ENCODE measurements around the gene MAP3K12. TPM values are rescaled to one million over a fixed set of nuclear protein-coding genes. Genes with fewer than 3 reads are reported as not detected.
A peak's percentile ranks its signal among the peaks of the same experiment; 100 is the strongest.

MAP3K12 gene
- total and polyA plus RNA-seq, 11 donors: 3.3 to 12.6 (median 4.4) TPM

- no peaks in the 10 kb centered on the region for H3K27me3 ChIP-seq
- ATAC-seq (peak in 2 of 4 donors; percentile 36 to 39), DNase-seq (no peak)
- peak overlapping the region in 3 of 12 donors; percentile 38 to 54 (median 46) for H3K27ac ChIP-seq
- peaks cover 4 to 100% (median 100%) of the 10 kb centered on the region in 9 donors for H3K36me3 ChIP-seq
- H3K9me3 ChIP-seq: no peaks in the 10 kb centered on the region
- TF ChIP-seq CTCF (IDR thresholded peaks at IDR 0.05) (no peak), POLR2A (IDR thresholded peaks at IDR 0.05) (no peak)
- peaks cover 5 to 77% (median 46%) of the 10 kb centered on the region in 12 donors for H3K4me1 ChIP-seq
- H3K4me3 ChIP-seq: no peak overlapping the region
- WGBS, 4 donors: 57 to 67% (median 62%) methylated on average over 5 of the region's 5 CpGs
- intact Hi-C loops (cut with DNase I): no loop called here
Measured at GRCh38 chr12:53467082-53467481, 32.2 kb downstream of the MAP3K12 start.

DNA sequence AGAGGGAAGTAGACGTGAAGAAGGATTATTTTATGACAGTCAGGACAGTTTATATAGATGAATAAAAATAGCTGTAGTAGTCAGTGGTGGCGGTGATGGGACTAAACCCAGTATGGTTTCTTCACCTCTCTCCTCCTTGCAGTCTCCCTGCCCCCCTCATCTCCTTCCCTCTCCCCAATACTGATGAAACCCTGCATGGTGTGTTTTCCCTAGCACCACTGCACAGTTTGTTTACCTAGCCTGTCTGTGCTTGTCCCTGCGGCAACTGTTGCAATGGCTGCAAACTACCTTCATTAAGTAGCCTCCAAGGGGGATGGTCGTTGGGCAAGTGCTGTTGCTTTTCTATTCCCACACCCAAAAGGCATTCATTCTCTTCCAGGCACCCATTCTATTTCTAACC is 32.6 kb downstream of the MAP3K12 start:
- no peak for TF ChIP-seq POLR2A (IDR thresholded peaks at IDR 0.05)
- no peak for TF ChIP-seq CTCF (IDR thresholded peaks at IDR 0.05)
- intact Hi-C loops (cut with DNase I): no loop called here
- Histone ChIP-seq H3K36me3 (peaks cover 8 to 100% (median 100%) of the 10 kb centered on the region in 9 donors), H3K9me3 (no peaks in the 10 kb centered on the region), H3K4me3 (no peak overlapping the region), H3K4me1 (peaks cover 6 to 78% (median 48%) of the 10 kb centered on the region in 12 donors), H3K27me3 (no peaks in the 10 kb centered on the region), H3K27ac (peak overlapping the region in 7 of 12 donors; percentile 8 to 60 (median 42))
- peak in 2 of 4 donors; percentile 2 to 13 for ATAC-seq
- WGBS, 4 donors: 52 to 58% (median 55%) methylated on average over 4 of the region's 4 CpGs
- DNase-seq: no peak

DNA sequence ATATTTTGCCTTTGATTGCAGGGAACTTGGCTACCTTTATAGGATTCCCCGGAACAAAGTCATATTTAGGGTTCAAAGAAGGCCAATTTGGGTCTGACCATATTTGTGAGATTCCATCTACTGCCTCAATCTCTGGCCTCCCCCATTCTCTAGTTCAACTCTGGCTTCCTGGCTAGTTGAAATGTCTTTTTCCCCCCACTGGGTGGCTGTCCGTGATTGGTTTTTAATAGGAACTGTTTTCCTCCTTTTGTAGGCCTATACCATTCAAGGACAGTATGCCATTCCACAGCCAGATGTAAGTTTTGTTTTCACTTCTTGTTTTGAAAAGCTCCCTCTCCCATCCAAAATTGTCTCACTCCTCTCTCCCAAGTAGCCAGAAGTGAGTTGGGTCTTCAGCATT is 33.6 kb downstream of the MAP3K12 start:
- Histone ChIP-seq H3K4me3 (no peak overlapping the region), H3K36me3 (peaks cover 8 to 100% (median 100%) of the 10 kb centered on the region in 9 donors), H3K27ac (peak overlapping the region in 9 of 12 donors; percentile 2 to 60 (median 42)), H3K27me3 (no peaks in the 10 kb centered on the region), H3K4me1 (peaks cover 5 to 82% (median 54%) of the 10 kb centered on the region in 12 donors), H3K9me3 (no peaks in the 10 kb centered on the region)
- ATAC-seq: no peak
- no peak for DNase-seq
- WGBS, 4 donors: 46 to 56% (median 54%) methylated on average over 2 of the region's 2 CpGs
- no peak for TF ChIP-seq CTCF (IDR thresholded peaks at IDR 0.05)
- intact Hi-C loops (cut with DNase I): no loop called here

GRCh38 chr12:53464685-53465418 is 34.4 kb downstream of the MAP3K12 start:
- WGBS, 4 donors: 80 to 91% (median 85%) methylated on average over 11 of the region's 11 CpGs
- Histone ChIP-seq H3K27ac (peak overlapping the region in 4 of 12 donors; percentile 2 to 60 (median 36)), H3K4me3 (no peak overlapping the region), H3K36me3 (peaks cover 8 to 100% (median 100%) of the 10 kb centered on the region in 9 donors), H3K4me1 (peaks cover 2 to 82% (median 56%) of the 10 kb centered on the region in 12 donors), H3K9me3 (no peaks in the 10 kb centered on the region), H3K27me3 (no peaks in the 10 kb centered on the region)
- intact Hi-C loops (cut with DNase I): loop anchor here in 1 of 10 donors (5.0 kb wide), 1 partner anchor 32 kb away; the partner anchor contains the start of gene MAP3K12
- no peak for TF ChIP-seq POLR2A (IDR thresholded peaks at IDR 0.05)
- no peak for TF ChIP-seq CTCF (IDR thresholded peaks at IDR 0.05)
- ATAC-seq (no peak), DNase-seq (no peak)

Measured in heart left ventricle (tissue), 16 donors.